GM21619 (cell line): Measurements from ENCODE around the gene PCNT.
"Not testable (repeated sequence)": the region's sequence is repeated elsewhere in the genome, so short reads cannot be mapped to it uniquely, and the experiment has no call there.

ENCODE experiments used
- ATAC-seq: cut with Tn5 transposase; IDR thresholded peaks from one replicate; pipeline ENCODE4 v1.9.1; 2021; ENCODE audit not compliant: unreplicated experiment

PCNT gene

GRCh38 chr21:46443910-46444309, 120.0 kb downstream of the PCNT start:
- no peak for ATAC-seq

GRCh38 chr21:46448108-46448507, 124.2 kb downstream of the PCNT start:
- ATAC-seq: no peak

GRCh38 chr21:46448855-46449254, 124.9 kb downstream of the PCNT start:
- not testable (repeated sequence) for ATAC-seq

GRCh38 chr21:46452710-46453109, 128.8 kb downstream of the PCNT start:
- no peak for ATAC-seq

- no peak for ATAC-seq
These were observed 130.2 kb downstream of the PCNT start for GRCh38 chr21:46454142-46454541.

- ATAC-seq: no peak
These were observed 130.9 kb downstream of the PCNT start for GRCh38 chr21:46454634-46455390.

GRCh38 chr21:46455575-46456385, 131.8 kb downstream of the PCNT start:
- ATAC-seq: no peak

- ATAC-seq: no peak
These were observed 132.8 kb downstream of the PCNT start for GRCh38 chr21:46456750-46457149.

GRCh38 chr21:46457801-46458314, 133.9 kb downstream of the PCNT start:
- ATAC-seq: peak; percentile 12

- ATAC-seq: peak; percentile 91
These were observed 134.5 kb downstream of the PCNT start, which contains the start of gene DIP2A for GRCh38 chr21:46458315-46459023. TSS of gene DIP2A (plus strand) at chr21:46458891. CDS start at chr21:46459132, 241 bp downstream.

GRCh38 chr21:46459024-46459355, 135.0 kb downstream of the PCNT start:
- no peak for ATAC-seq

GRCh38 chr21:46459356-46460112, 135.6 kb downstream of the PCNT start:
- no peak for ATAC-seq

- ATAC-seq: no peak
These were observed 138.0 kb downstream of the PCNT start for GRCh38 chr21:46461909-46462308.

GRCh38 chr21:46465153-46465552, 141.2 kb downstream of the PCNT start:
- not testable (repeated sequence) for ATAC-seq

- no peak for ATAC-seq
These were observed 141.7 kb downstream of the PCNT start for GRCh38 chr21:46465651-46466050.

- no peak for ATAC-seq
These were observed 144.3 kb downstream of the PCNT start for GRCh38 chr21:46468108-46468774.

- ATAC-seq: no peak
These were observed 145.3 kb downstream of the PCNT start for GRCh38 chr21:46469275-46469674.

- no peak for ATAC-seq
These were observed 147.6 kb downstream of the PCNT start for GRCh38 chr21:46471514-46471913.

- ATAC-seq: no peak
These were observed 148.3 kb downstream of the PCNT start for GRCh38 chr21:46472246-46472645.

GRCh38 chr21:46474382-46474781, 150.4 kb downstream of the PCNT start:
- ATAC-seq: no peak
